Hepatocyte (in vitro differentiated cells): ENCODE results near the gene KCTD15. TPM values are rescaled to one million over a fixed set of nuclear protein-coding genes. Genes with fewer than 3 reads are reported as not detected.

ENCODE experiments used
- DNase-seq: peaks from one replicate; pipeline ENCODE4 v3.0.0-alpha.2; 2016; ENCODE audit warnings: low spot score
- H2AFZ ChIP-seq: fragments of 200-600 bp; sonication (generic); 2 replicates; pipeline ENCODE4 v1.6.0; 2016; ENCODE audit warnings: antibody characterized with exemption, mild to moderate bottlenecking
- H3K27ac ChIP-seq: fragments of 200-600 bp; sonication (generic); 2 replicates; pipeline ENCODE4 v1.5.1; 2016; ENCODE audit warnings: mild to moderate bottlenecking
- H3K27me3 ChIP-seq: fragments of 200-600 bp; sonication (generic); 2 replicates; pipeline ENCODE4 v1.6.1; 2016
- H3K36me3 ChIP-seq: fragments of 200-600 bp; sonication (generic); replicated peaks from 2 replicates; pipeline ENCODE4 v1.5.1; 2016; ENCODE audit warnings: low read depth; ENCODE audit not compliant: insufficient read depth
- H3K4me1 ChIP-seq: fragments of 200-600 bp; sonication (generic); 2 replicates; pipeline ENCODE4 v1.5.1; 2016; ENCODE audit warnings: mild to moderate bottlenecking, moderate library complexity; ENCODE audit not compliant: insufficient read depth
- H3K4me2 ChIP-seq: fragments of 200-600 bp; sonication (generic); 2 replicates; pipeline ENCODE4 v1.6.0; 2016
- H3K4me3 ChIP-seq: fragments of 200-600 bp; sonication (generic); 2 replicates; pipeline ENCODE4 v1.5.1; 2016; ENCODE audit warnings: mild to moderate bottlenecking
- H3K79me2 ChIP-seq: fragments of 200-600 bp; sonication (generic); 2 replicates; pipeline ENCODE4 v1.6.0; 2017; ENCODE audit warnings: mild to moderate bottlenecking
- H3K9me2 ChIP-seq: fragments of 200-600 bp; sonication (generic); replicated peaks from 2 replicates; pipeline ENCODE4 v1.6.0; 2017; ENCODE audit warnings: mild to moderate bottlenecking; ENCODE audit not compliant: insufficient read depth
- H3K9me3 ChIP-seq: fragments of 200-600 bp; sonication (generic); 2 replicates; pipeline ENCODE4 v1.5.1; 2016; ENCODE audit warnings: low read depth, mild to moderate bottlenecking
- H4K20me1 ChIP-seq: fragments of 200-600 bp; sonication (generic); 2 replicates; pipeline ENCODE4 v1.6.0; 2016; ENCODE audit warnings: mild to moderate bottlenecking; ENCODE audit not compliant: insufficient read depth, poor library complexity, severe bottlenecking
- EZH2 ChIP-seq: fragments of 200-600 bp; sonication (generic); IDR thresholded peaks from 2 replicates; pipeline ENCODE4 v1.6.1; 2016; ENCODE audit warnings: antibody characterized with exemption, mild to moderate bottlenecking, borderline replicate concordance
- EZH2phosphoT487 ChIP-seq: fragments of 200-600 bp; sonication (generic); IDR thresholded peaks from one replicate; pipeline ENCODE4 v1.6.1; 2018; ENCODE audit warnings: antibody characterized with exemption, mild to moderate bottlenecking, low read depth, moderate library complexity; ENCODE audit not compliant: unreplicated experiment, severe bottlenecking
- WGBS: methylation state at CpG from one replicate; pipeline ENCODE4 v1.1.6; 2016; ENCODE audit warnings: low lambda C conversion rate; ENCODE audit errors: missing lambda C conversion rate; 5-methylcytosine and 5-hydroxymethylcytosine counted together
- polyA plus RNA-seq: library from polyadenylated mRNA; unstranded; fragments of >200 nt; fragmentation: Nextera tagmentation; extraction: Ambion mirVana; gene quantifications from 2 replicates; pipeline ENCODE4 v1.2.1, GENCODE V29; 2016
- total RNA-seq: library from RNA; depleted of rRNA; stranded (reverse); fragments of >200 nt; gene quantifications from 2 replicates; pipeline ENCODE4 v1.2.3, GENCODE V29; 2014
- TF ChIP-seq, protein P1 (sequence below): fragments of 200-600 bp; sonication (generic); IDR thresholded peaks from 2 replicates; pipeline ENCODE4 v1.5.1; 2016; ENCODE audit warnings: antibody characterized with exemption, mild to moderate bottlenecking; ENCODE audit not compliant: poor library complexity

Gene KCTD15
- total and polyA plus RNA-seq, 2 experiments from 2014 or later, result 10.1 to 55.8 TPM

DNA sequence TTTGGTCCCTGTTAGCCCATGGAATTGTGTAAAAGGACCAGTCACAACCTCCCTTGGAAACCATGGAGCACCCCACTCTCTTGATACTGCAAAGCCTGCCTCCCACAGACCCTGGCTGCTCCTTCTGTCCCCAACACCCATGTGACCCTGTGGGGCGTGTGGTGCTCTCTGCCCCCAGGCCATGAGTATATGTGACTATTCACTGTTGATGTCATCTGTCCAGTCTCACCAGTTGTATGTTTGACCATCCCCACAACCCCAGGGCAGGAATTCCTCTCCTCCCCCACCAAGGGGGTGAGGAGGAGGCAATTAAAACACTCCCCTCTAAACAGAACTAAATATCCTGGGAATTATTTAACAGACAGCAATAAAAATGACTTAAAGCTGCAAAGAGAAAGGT is 35.2 kb downstream of the KCTD15 start:
- TF ChIP-seq, protein P1, sequence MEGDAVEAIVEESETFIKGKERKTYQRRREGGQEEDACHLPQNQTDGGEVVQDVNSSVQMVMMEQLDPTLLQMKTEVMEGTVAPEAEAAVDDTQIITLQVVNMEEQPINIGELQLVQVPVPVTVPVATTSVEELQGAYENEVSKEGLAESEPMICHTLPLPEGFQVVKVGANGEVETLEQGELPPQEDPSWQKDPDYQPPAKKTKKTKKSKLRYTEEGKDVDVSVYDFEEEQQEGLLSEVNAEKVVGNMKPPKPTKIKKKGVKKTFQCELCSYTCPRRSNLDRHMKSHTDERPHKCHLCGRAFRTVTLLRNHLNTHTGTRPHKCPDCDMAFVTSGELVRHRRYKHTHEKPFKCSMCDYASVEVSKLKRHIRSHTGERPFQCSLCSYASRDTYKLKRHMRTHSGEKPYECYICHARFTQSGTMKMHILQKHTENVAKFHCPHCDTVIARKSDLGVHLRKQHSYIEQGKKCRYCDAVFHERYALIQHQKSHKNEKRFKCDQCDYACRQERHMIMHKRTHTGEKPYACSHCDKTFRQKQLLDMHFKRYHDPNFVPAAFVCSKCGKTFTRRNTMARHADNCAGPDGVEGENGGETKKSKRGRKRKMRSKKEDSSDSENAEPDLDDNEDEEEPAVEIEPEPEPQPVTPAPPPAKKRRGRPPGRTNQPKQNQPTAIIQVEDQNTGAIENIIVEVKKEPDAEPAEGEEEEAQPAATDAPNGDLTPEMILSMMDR, result no peak
- Histone ChIP-seq H3K9me2 (no peaks in the 10 kb centered on the region), H3K79me2 (no peaks in the 10 kb centered on the region), H3K36me3 (no peaks in the 10 kb centered on the region), H2AFZ (no peak overlapping the region), H3K9me3 (no peaks in the 10 kb centered on the region), H3K4me3 (no peak overlapping the region), H3K4me1 (no peaks in the 10 kb centered on the region), H4K20me1 (no peaks in the 10 kb centered on the region), H3K4me2 (no peak overlapping the region), H3K27ac (no peak overlapping the region), H3K27me3 (no peaks in the 10 kb centered on the region)
- DNase-seq, result no peak
- 70% methylated on average over 1 of the region's 1 CpG for WGBS

DNA sequence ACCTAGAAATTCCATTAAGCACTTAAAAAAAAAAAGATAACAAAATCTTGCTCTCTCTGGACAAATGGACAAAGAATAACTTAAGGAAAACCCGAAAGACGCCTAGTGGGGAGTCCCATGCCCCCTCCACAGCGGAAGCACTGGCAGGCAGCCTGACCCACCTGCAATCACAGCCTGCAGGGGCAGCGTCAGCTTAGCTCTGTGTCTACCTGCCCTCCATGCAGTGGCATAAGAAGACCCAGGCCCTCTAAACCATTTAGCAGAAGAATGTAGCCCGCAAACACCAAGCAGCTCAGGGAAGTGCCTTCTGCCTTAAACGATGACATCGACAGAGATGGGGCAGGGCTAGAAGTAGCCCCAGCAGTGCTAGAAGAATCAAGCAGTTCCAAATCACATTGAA is 36.0 kb downstream of the KCTD15 start:
- Histone ChIP-seq H3K27me3 (no peaks in the 10 kb centered on the region), H3K9me2 (no peaks in the 10 kb centered on the region), H3K36me3 (no peaks in the 10 kb centered on the region), H3K79me2 (no peaks in the 10 kb centered on the region), H4K20me1 (no peaks in the 10 kb centered on the region), H3K9me3 (no peaks in the 10 kb centered on the region), H3K4me2 (no peak overlapping the region), H2AFZ (no peak overlapping the region), H3K4me3 (no peak overlapping the region), H3K27ac (no peak overlapping the region), H3K4me1 (no peaks in the 10 kb centered on the region)
- WGBS, result 81% methylated on average over 7 of the region's 7 CpGs
- no peak for TF ChIP-seq EZH2phosphoT487
- TF ChIP-seq, protein P1, result no peak
- DNase-seq, result no peak

DNA sequence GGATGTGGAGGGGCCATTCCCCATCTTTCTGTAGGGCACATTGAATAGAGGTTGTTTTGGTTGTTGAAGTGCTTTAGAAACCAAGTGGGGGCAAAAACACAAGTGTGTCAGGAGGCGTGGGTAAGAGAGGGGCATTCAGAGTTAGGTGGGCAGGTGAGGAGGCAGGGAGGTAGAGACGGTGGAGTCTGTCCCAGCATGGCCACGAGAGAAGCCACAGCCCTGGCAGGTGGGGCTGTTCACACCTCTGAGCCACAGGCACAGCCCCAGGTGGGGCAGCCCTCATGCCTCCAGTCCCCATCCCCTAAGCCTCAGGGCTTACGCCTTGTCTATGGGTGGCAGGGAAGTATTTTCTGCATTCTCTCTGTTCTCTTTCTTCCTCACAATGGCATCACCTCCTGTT is 43.7 kb downstream of the KCTD15 start:
- Histone ChIP-seq H3K9me2 (no peaks in the 10 kb centered on the region), H3K4me3 (no peak overlapping the region), H3K36me3 (no peaks in the 10 kb centered on the region), H3K27me3 (no peaks in the 10 kb centered on the region), H3K4me2 (no peak overlapping the region), H3K4me1 (no peaks in the 10 kb centered on the region), H3K27ac (no peak overlapping the region), H2AFZ (no peak overlapping the region), H4K20me1 (no peaks in the 10 kb centered on the region), H3K9me3 (no peaks in the 10 kb centered on the region), H3K79me2 (no peaks in the 10 kb centered on the region)
- WGBS, result 81% methylated on average over 4 of the region's 4 CpGs
- DNase-seq, result no peak
- TF ChIP-seq EZH2 (no peak), EZH2phosphoT487 (no peak)
- TF ChIP-seq, protein P1, result no peak

DNA sequence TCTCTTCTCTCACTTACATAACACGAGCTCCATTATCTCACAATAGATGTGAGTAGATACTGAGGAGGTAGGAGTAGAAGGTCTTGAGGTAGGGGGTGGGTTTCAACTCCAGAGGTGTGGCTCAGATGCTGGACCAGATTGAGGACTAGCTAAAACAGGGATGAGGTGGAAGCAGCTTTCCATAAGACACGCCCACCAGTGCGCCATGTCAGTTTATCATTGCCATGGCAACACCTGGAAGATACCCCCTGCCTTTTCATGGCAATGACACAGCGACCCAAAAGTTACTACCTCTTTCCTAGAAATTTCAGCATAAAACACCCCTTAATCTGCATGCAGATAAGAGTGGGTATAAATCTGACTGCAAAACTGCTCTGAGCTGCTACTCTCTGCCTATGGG is 44.1 kb downstream of the KCTD15 start:
- Histone ChIP-seq H4K20me1 (no peaks in the 10 kb centered on the region), H3K27me3 (no peaks in the 10 kb centered on the region), H3K79me2 (no peaks in the 10 kb centered on the region), H3K4me3 (no peak overlapping the region), H3K4me2 (no peak overlapping the region), H2AFZ (no peak overlapping the region), H3K9me2 (no peaks in the 10 kb centered on the region), H3K36me3 (no peaks in the 10 kb centered on the region), H3K4me1 (no peaks in the 10 kb centered on the region), H3K9me3 (no peaks in the 10 kb centered on the region), H3K27ac (no peak overlapping the region)
- WGBS, result 86% methylated on average over 4 of the region's 4 CpGs
- TF ChIP-seq, protein P1, result no peak
- TF ChIP-seq EZH2phosphoT487, result no peak
- TF ChIP-seq EZH2, result no peak
- no peak for DNase-seq
